Glutamatergic neuron (in vitro differentiated cells): Measurements from ENCODE around the gene PTPDC1. TPM values are rescaled to one million over a fixed set of nuclear protein-coding genes. Genes with fewer than 3 reads are reported as not detected.

Experiments
- DNase-seq: peaks from one replicate; pipeline ENCODE4 v3.0.0; 2022
- H3K27ac Mint-ChIP-seq: one replicate; pipeline ENCODE4 v1.8.0; 2020; ENCODE audit warnings: mild to moderate bottlenecking, mixed read lengths, inconsistent platforms; ENCODE audit not compliant: unreplicated experiment
- H3K27me3 Mint-ChIP-seq: one replicate; pipeline ENCODE4 v1.8.0; 2020; ENCODE audit warnings: mild to moderate bottlenecking, moderate library complexity, mixed read lengths, inconsistent platforms; ENCODE audit not compliant: unreplicated experiment
- H3K36me3 Mint-ChIP-seq: one replicate; pipeline ENCODE4 v1.8.0; 2020; ENCODE audit warnings: mild to moderate bottlenecking, mixed read lengths, inconsistent platforms; ENCODE audit not compliant: unreplicated experiment
- H3K4me1 Mint-ChIP-seq: one replicate; pipeline ENCODE4 v1.8.0; 2020; ENCODE audit warnings: mild to moderate bottlenecking, low read depth, mixed read lengths, inconsistent platforms; ENCODE audit not compliant: unreplicated experiment
- H3K4me3 Mint-ChIP-seq: one replicate; pipeline ENCODE4 v1.8.0; 2020; ENCODE audit warnings: mild to moderate bottlenecking, mixed read lengths, inconsistent platforms; ENCODE audit not compliant: unreplicated experiment
- H3K9me3 Mint-ChIP-seq: one replicate; pipeline ENCODE4 v1.8.0; 2020; ENCODE audit warnings: mild to moderate bottlenecking, moderate library complexity, mixed read lengths, inconsistent platforms; ENCODE audit not compliant: unreplicated experiment
- total RNA-seq: library from RNA; stranded (reverse); fragmentation: NEBNext Ultra II Directional; extraction: Animal tissue kit (Norgen Biotek cat#: 25700); gene quantifications from one replicate; pipeline ENCODE4 v1.2.1, GENCODE V29; 2021; ENCODE audit not compliant: unreplicated experiment
- TF ChIP-seq, protein P1 (sequence below): fragments of 200-600 bp; sonication (generic); IDR thresholded peaks from one replicate; pipeline ENCODE4 v1.5.0; 2021; ENCODE audit not compliant: partially characterized antibody, unreplicated experiment

Gene PTPDC1
- total RNA-seq, 1 donor from 2014 or later: 9.7 TPM

DNA sequence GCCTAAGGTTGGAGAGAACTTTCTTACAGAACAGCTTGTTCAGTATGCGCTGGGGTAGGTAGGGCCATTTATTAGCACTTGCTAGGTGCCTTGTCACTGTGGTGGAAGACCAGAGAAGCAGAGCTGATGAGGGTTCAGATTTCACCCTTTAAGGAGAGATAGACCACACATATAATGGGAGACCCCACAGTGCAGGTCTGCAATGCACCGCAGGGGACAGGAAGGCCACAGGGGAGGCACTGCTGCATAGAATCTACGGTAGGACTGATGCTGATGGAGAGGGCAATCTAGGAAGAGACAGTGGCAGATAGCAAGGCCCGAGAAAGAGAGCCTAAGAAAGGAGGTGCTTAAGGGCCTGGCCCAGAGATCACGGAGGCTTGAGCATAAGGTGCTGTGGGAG is 64.2 kb downstream of the PTPDC1 start:
- Mint-ChIP-seq H3K4me1 (peaks cover 5% of the 10 kb centered on the region), H3K27me3 (peaks cover 2% of the 10 kb centered on the region)
- TF ChIP-seq, protein P1, sequence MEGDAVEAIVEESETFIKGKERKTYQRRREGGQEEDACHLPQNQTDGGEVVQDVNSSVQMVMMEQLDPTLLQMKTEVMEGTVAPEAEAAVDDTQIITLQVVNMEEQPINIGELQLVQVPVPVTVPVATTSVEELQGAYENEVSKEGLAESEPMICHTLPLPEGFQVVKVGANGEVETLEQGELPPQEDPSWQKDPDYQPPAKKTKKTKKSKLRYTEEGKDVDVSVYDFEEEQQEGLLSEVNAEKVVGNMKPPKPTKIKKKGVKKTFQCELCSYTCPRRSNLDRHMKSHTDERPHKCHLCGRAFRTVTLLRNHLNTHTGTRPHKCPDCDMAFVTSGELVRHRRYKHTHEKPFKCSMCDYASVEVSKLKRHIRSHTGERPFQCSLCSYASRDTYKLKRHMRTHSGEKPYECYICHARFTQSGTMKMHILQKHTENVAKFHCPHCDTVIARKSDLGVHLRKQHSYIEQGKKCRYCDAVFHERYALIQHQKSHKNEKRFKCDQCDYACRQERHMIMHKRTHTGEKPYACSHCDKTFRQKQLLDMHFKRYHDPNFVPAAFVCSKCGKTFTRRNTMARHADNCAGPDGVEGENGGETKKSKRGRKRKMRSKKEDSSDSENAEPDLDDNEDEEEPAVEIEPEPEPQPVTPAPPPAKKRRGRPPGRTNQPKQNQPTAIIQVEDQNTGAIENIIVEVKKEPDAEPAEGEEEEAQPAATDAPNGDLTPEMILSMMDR: no peak

DNA sequence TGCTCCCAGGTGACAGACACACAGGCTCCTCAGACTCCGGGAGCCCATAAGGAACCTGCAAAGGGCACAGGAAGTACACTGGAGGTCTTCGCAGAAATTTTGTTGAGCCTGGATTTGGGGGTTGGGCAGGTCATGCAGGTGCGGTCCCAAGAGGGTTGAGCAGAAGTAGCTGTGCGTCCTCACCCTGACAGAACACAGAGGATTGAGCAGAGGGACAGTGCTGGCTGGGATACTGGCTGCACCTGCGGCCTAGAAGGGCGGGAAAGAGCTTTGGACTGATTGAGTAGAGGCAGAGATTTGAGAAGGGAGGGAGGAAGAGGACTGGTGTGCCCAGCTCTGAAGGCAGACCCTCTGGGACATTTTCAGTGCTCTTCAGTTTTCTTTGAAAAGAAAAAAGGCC is 65.4 kb downstream of the PTPDC1 start:
- Mint-ChIP-seq H3K27me3 (peaks cover 2% of the 10 kb centered on the region), H3K4me1 (peaks cover 5% of the 10 kb centered on the region), H3K27ac (no peak overlapping the region), H3K9me3 (peaks cover 3% of the 10 kb centered on the region), H3K36me3 (no peaks in the 10 kb centered on the region), H3K4me3 (no peak overlapping the region)
- no peak for DNase-seq
- TF ChIP-seq, protein P1: no peak

More for the DNA sequence above, 64.2 kb downstream of the PTPDC1 start:
- Mint-ChIP-seq H3K36me3 (no peaks in the 10 kb centered on the region), H3K4me3 (no peak overlapping the region), H3K27ac (no peak overlapping the region), H3K9me3 (peaks cover 4% of the 10 kb centered on the region)
- DNase-seq: no peak

DNA sequence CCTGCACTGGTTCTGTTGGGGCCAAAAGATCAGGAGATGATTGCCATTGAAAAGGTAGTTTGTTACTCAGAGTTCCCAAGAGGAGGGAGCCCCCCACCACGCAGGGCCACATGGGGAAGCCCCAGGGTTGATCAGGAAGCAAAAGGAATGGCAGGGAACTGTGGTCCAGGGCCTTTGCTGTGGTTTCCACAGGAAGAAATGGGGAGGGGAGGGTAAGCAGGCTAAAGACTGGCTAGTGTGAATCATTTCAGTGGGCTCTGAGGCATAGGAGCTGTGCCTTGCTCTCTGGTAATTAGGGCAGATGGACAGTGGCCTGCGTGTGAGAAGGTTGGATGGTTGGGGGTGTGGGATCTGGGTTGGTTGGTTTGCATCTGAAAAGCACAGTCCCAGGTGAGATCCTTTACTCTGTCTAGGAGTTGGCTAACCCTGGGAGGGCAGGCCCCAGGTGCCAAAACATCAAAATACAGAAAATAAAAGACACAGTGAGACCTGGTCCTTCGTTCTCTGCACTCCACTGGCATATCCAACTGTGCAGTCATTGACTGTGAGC is 66.1 kb downstream of the PTPDC1 start:
- Mint-ChIP-seq H3K4me1 (peaks cover 5% of the 10 kb centered on the region), H3K27ac (no peak overlapping the region), H3K36me3 (no peaks in the 10 kb centered on the region), H3K4me3 (no peak overlapping the region), H3K9me3 (peaks cover 3% of the 10 kb centered on the region), H3K27me3 (peaks cover 2% of the 10 kb centered on the region)
- no peak for DNase-seq
- TF ChIP-seq, protein P1: no peak

DNA sequence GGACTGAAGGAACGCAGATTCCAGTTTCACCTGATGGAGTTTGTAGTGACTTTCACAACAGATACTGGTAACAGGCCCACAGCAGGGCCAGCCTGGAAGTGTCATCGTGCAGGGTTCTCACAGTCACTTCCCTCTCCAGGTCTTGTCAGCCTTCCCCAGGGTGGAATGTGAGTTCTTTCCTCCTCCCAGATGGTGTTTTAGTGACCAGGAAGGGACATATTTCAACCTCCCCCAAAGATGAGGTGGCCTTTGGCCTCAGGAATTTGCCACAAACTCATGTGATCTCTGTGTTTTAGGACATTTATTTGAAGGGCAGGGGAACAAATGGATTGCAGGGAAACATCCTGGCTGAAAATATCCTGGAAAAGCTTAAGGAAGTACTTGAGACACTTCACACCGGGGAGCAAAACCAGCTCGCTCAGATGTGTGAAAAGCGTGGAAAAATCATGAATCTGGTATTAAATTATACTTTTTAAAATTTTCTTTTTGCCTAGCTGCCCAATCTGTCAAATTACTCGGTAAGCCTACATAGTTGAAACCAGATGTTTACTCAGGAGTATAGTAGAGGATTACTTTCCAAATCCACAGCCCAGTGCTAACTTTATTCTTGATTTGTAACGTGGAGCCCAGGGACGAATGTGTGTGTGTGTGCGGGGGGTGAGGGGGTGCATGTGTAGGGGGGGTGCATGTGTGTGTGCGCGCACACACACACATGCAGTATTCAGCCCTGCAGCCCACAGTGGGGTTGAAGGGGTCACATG is 66.8 kb downstream of the PTPDC1 start:
- Mint-ChIP-seq H3K27me3 (peaks cover 2% of the 10 kb centered on the region), H3K27ac (no peak overlapping the region), H3K9me3 (peaks cover 3% of the 10 kb centered on the region), H3K36me3 (no peaks in the 10 kb centered on the region), H3K4me1 (peaks cover 5% of the 10 kb centered on the region), H3K4me3 (no peak overlapping the region)
- no peak for DNase-seq
- TF ChIP-seq, protein P1: no peak

DNA sequence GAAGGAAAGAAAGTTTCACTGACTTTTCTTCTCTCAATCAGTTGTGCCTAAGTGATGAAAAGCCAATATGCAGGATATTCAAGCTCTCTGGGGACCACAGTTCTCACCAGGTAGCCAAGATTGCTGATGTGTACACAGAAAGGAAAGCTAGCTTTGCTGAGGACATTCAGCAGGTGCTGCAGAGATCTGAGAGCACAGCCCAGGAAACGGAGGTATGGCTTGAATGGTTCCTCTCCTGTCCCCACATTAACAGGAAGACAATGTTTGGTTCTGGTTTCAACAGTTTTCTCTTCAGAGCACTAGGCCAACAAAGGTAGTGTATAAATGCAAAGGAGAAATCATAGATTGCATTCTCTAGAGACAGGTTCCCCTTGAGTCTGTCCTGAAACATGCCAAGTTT is 69.6 kb downstream of the PTPDC1 start:
- H3K4me3 Mint-ChIP-seq: no peak overlapping the region
- no peak overlapping the region for H3K27ac Mint-ChIP-seq
- H3K36me3 Mint-ChIP-seq: no peaks in the 10 kb centered on the region
- H3K27me3 Mint-ChIP-seq: peaks cover 2% of the 10 kb centered on the region
- H3K4me1 Mint-ChIP-seq: peaks cover 5% of the 10 kb centered on the region
- no peak for DNase-seq
- H3K9me3 Mint-ChIP-seq: no peaks in the 10 kb centered on the region
- TF ChIP-seq, protein P1: no peak
